ENCODE data around the gene SENP3. TPM values are rescaled to one million over a fixed set of nuclear protein-coding genes. Genes with fewer than 3 reads are reported as not detected.

Gene SENP3
- total RNA-seq, 4 donors from 2014 or later: 40.2 to 53.5 (median 51.6) TPM

DNA sequence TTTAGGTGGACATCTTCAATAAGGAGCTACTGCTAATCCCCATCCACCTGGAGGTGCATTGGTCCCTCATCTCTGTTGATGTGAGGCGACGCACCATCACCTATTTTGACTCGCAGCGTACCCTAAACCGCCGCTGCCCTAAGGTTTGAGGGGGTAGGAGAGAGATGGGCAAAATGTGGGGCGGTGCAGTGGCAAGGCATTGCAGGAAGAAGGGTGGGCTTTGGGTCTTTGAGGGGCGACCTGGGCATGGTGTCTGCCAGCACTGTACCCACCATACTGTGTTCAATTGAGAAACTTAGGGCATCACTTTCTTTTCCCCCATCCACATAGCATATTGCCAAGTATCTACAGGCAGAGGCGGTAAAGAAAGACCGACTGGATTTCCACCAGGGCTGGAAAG is 8.6 kb downstream of the SENP3 start:
- Histone ChIP-seq H3K27me3 (no peaks in the 10 kb centered on the region), H3K9me3 (no peaks in the 10 kb centered on the region), H3K27ac (no peak overlapping the region), H3K4me3 (no peak overlapping the region), H3K4me1 (peaks cover 26% of the 10 kb centered on the region), H3K36me3 (peaks cover 65% of the 10 kb centered on the region)
- TF ChIP-seq POLR2AphosphoS5 (IDR thresholded peaks at IDR 0.05): no peak
- TF ChIP-seq, protein P1, sequence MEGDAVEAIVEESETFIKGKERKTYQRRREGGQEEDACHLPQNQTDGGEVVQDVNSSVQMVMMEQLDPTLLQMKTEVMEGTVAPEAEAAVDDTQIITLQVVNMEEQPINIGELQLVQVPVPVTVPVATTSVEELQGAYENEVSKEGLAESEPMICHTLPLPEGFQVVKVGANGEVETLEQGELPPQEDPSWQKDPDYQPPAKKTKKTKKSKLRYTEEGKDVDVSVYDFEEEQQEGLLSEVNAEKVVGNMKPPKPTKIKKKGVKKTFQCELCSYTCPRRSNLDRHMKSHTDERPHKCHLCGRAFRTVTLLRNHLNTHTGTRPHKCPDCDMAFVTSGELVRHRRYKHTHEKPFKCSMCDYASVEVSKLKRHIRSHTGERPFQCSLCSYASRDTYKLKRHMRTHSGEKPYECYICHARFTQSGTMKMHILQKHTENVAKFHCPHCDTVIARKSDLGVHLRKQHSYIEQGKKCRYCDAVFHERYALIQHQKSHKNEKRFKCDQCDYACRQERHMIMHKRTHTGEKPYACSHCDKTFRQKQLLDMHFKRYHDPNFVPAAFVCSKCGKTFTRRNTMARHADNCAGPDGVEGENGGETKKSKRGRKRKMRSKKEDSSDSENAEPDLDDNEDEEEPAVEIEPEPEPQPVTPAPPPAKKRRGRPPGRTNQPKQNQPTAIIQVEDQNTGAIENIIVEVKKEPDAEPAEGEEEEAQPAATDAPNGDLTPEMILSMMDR (IDR thresholded peaks at IDR 0.05): no peak
- 95% methylated on average over 10 of the region's 10 CpGs for WGBS
- DNase-seq (ENCODE audit: low spot score in 2 of 2): no peak

DNA sequence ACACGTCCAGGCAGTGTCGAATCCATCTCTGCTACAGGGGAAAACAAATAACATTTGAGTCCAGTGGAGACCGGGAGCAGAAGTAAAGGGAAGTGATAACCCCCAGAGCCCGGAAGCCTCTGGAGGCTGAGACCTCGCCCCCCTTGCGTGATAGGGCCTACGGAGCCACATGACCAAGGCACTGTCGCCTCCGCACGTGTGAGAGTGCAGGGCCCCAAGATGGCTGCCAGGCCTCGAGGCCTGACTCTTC is 10.5 kb downstream of the SENP3 start:
- H3K36me3 ChIP-seq: peaks cover 65% of the 10 kb centered on the region
- no peak for DNase-seq (ENCODE audit: low spot score in 2 of 2)
- H3K27ac ChIP-seq: peak overlapping the region; percentile 100
- H3K4me1 ChIP-seq: peaks cover 44% of the 10 kb centered on the region
- TF ChIP-seq POLR2AphosphoS5 (IDR thresholded peaks at IDR 0.05) (peak in 1 of 3 donors; percentile 96), EP300 (IDR thresholded peaks at IDR 0.05) (no peak)
- H3K4me3 ChIP-seq: peak overlapping the region; percentile 100
- no peaks in the 10 kb centered on the region for H3K27me3 ChIP-seq
- WGBS: 0% methylated on average over 11 of the region's 11 CpGs
- H3K9me3 ChIP-seq: no peaks in the 10 kb centered on the region

DNA sequence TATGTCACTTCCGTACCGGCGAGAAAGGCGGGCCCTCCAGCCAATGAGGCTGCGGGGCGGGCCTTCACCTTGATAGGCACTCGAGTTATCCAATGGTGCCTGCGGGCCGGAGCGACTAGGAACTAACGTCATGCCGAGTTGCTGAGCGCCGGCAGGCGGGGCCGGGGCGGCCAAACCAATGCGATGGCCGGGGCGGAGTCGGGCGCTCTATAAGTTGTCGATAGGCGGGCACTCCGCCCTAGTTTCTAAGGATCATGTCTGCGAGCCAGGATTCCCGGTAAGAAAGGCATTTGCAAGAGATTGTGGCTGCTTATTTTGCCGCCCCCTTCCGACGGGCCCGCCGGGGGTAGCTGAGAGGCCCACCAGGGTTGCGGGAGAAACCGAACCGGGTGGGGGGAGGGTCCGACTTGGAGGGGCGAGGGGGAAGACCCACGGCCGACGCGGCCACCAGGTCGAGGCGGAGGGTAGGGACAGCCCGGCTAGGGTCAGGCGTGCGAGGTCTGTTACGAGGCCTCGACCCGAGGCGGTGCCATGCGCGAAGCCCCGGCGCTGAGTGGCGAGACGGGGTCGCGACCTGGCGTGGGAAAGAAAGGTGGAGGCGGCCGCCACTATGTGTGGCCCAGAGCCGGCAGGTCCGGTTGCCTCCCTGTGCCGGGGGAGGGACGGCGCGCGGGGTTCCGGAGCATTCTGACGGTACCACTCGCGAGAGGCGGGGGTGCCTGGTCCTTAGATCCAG is 11.0 kb downstream of the SENP3 start:
- under 1% methylated on average over 43 of the region's 73 CpGs for WGBS
- peaks cover 65% of the 10 kb centered on the region for H3K36me3 ChIP-seq
- no peaks in the 10 kb centered on the region for H3K27me3 ChIP-seq
- peak; percentile 100 for DNase-seq (ENCODE audit: low spot score in 2 of 2)
- no peaks in the 10 kb centered on the region for H3K9me3 ChIP-seq
- TF ChIP-seq POLR2AphosphoS5 (IDR thresholded peaks at IDR 0.05): peak; percentile 96 to 98 (median 97)
- no peak for TF ChIP-seq EP300 (IDR thresholded peaks at IDR 0.05)
- peak; percentile 98 to 99 for TF ChIP-seq POLR2A (IDR thresholded peaks at IDR 0.05)
- TF ChIP-seq, protein P1 (IDR thresholded peaks at IDR 0.05): peak in 1 of 2 donors; percentile 6
- peak overlapping the region; percentile 100 for H3K27ac ChIP-seq
- H3K4me1 ChIP-seq: peaks cover 49% of the 10 kb centered on the region
- H3K4me3 ChIP-seq: peak overlapping the region; percentile 100

DNA sequence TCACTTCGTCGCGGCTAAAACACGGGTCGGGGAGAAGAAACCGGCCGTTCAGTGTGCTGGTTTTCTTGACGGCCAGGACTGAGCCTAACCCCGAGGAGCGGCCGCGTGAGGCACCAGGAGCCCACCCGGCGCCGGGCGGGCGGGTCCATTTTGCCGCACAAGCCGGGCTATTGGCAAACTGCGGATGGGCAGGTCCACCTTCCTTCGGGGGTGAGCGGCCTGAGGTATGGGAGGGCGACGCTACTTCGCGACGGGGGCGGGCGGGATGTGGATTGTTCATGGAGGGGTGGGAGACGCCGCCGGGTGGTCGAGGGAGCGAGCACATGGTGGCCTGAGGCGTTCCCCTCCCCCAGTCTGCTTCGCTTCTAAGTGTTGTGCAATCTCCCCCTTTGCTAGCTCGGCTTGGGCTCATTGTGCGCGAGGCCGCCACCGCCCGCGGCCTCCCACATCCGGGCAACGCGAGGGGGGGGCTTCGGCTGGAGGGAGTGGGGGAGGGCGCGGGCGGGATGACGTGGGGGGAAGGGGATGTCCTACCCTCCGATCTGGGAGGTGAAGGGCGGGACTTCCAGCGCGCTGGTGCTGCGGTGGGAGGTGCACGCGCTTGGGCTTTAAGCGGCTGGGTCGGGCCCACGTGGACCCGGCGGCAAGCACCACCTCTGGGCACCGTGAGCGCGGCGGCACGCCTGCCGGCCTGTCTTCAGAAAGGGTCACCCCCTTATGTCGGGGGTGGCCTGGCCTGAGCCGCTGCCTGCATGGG is 11.8 kb downstream of the SENP3 start:
- peaks cover 56% of the 10 kb centered on the region for H3K4me1 ChIP-seq
- no peaks in the 10 kb centered on the region for H3K9me3 ChIP-seq
- 1% methylated on average over 26 of the region's 71 CpGs for WGBS
- TF ChIP-seq POLR2AphosphoS5 (IDR thresholded peaks at IDR 0.05) (peak; percentile 47 to 89 (median 81)), POLR2A (IDR thresholded peaks at IDR 0.05) (peak in 1 of 2 donors; percentile 11)
- TF ChIP-seq, protein P1 (IDR thresholded peaks at IDR 0.05): no peak
- peaks cover 68% of the 10 kb centered on the region for H3K36me3 ChIP-seq
- peak overlapping the region; percentile 100 for H3K27ac ChIP-seq
- peak; percentile 94 to 95 for DNase-seq (ENCODE audit: low spot score in 2 of 2)
- peak overlapping the region; percentile 100 for H3K4me3 ChIP-seq
- no peaks in the 10 kb centered on the region for H3K27me3 ChIP-seq

DNA sequence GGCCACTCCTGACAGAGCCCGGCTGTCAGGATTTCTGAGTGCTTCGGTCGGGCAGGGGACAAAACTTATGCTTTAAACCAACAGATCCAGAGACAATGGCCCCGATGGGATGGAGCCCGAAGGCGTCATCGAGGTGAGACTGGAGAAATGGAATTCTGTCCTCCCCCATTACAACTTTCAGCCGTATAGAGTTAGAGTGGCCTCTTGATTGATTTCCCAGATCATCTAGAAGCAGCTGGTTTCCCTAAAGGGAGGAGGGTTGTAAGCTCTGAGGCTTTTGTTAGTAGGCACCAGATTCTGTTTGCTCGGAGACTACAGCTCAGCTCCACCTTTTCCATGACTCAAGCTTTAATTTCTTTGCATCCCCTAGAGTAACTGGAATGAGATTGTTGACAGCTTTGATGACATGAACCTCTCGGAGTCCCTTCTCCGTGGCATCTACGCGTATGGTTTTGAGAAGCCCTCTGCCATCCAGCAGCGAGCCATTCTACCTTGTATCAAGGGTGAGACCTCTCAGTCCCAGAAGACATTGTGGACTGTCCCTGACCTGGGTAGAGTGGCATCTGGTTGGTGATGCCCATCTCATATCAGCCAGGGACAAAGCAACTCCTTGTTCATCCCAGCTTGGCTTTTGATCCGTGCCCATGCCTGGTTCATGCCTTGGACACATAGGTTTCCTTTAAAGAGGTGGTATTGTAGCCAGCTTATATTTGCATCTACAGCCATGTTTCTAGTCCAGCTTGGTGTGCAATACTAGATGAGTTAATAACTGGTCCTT is 12.6 kb downstream of the SENP3 start:
- Histone ChIP-seq H3K27ac (peak overlapping the region; percentile 100), H3K4me3 (peak overlapping the region; percentile 100), H3K4me1 (peaks cover 65% of the 10 kb centered on the region), H3K27me3 (no peaks in the 10 kb centered on the region), H3K9me3 (no peaks in the 10 kb centered on the region), H3K36me3 (peaks cover 68% of the 10 kb centered on the region)
- 27% methylated on average over 15 of the region's 15 CpGs for WGBS
- TF ChIP-seq, protein P1 (IDR thresholded peaks at IDR 0.05): no peak
- TF ChIP-seq POLR2AphosphoS5 (IDR thresholded peaks at IDR 0.05): no peak
- TF ChIP-seq POLR2A (IDR thresholded peaks at IDR 0.05): no peak
- DNase-seq (ENCODE audit: low spot score in 2 of 2): no peak

Measured in suprapubic skin (tissue), 4 donors.